Mesothelial cell of epicardium (in vitro differentiated cells): ENCODE measurements around the gene PSME2. TPM values are rescaled to one million over a fixed set of nuclear protein-coding genes. Genes with fewer than 3 reads are reported as not detected.

ENCODE experiments used
- DNase-seq, 2 experiments: peaks; one replicate each; pipeline ENCODE4 v3.0.0; 2021; ENCODE audit warnings: low spot score in 2 of 2; ENCODE audit not compliant: unreplicated experiment in 2 of 2
- H3K27ac Mint-ChIP-seq: 2 replicates; pipeline ENCODE4 v1.8.0; 2021; ENCODE audit warnings: mixed read lengths
- H3K27me3 Mint-ChIP-seq: 2 replicates; pipeline ENCODE4 v1.8.0; 2021; ENCODE audit warnings: low read depth, mixed read lengths
- H3K36me3 Mint-ChIP-seq: 2 replicates; pipeline ENCODE4 v1.8.0; 2021; ENCODE audit warnings: mixed read lengths
- H3K4me1 Mint-ChIP-seq: 2 replicates; pipeline ENCODE4 v1.8.0; 2021; ENCODE audit warnings: mixed read lengths
- H3K4me3 Mint-ChIP-seq: 2 replicates; pipeline ENCODE4 v1.8.0; 2021; ENCODE audit warnings: mild to moderate bottlenecking, moderate library complexity, mixed read lengths
- H3K9me3 Mint-ChIP-seq: 2 replicates; pipeline ENCODE4 v1.8.0; 2021; ENCODE audit warnings: mixed read lengths
- total RNA-seq: library from RNA; stranded (reverse); gene quantifications from 3 replicates; pipeline ENCODE4 v1.2.1, GENCODE V29; 2021
- TF ChIP-seq, protein P1 (sequence below): fragments of 200-600 bp; sonication (generic); IDR thresholded peaks from one replicate; pipeline ENCODE4 v1.5.0; 2021; ENCODE audit warnings: antibody characterized with exemption; ENCODE audit not compliant: unreplicated experiment

The PSME2 gene
- total RNA-seq, 1 donor from 2014 or later = 148 TPM

DNA sequence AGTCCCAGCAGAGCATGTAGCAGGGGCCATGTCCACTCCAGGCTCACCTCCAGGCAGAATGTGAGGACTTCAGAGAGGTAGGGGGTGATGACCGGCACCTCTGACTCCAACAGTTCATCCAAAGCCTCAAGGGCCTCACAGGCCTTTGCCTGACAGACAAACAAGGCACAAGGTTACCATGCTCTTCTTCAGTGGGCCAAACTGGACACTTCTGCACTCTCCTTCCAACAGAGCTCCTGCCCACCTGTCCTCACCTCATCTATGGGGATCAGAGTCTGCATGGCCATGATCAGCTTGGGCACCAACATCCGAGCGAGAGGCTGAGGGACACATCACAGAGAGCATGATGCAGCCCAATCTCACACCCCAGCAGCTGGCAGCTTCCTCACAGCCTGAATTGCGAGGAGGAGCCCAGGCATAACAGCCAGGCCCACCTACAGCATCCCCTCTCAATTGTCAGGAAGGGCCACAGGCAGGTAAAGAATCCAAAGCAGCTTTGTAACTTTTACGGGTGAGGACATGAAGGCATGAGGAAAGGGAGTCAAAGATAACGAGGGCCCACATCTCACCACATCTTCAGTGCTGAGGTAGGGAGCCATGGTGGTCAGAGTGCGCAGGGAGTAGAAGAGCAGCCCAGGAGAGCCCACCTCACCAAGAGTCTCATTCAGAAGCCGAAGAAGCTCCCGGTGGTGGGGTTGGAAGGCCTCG, 40.6 kb upstream of the PSME2 start:
- TF ChIP-seq, protein P1, sequence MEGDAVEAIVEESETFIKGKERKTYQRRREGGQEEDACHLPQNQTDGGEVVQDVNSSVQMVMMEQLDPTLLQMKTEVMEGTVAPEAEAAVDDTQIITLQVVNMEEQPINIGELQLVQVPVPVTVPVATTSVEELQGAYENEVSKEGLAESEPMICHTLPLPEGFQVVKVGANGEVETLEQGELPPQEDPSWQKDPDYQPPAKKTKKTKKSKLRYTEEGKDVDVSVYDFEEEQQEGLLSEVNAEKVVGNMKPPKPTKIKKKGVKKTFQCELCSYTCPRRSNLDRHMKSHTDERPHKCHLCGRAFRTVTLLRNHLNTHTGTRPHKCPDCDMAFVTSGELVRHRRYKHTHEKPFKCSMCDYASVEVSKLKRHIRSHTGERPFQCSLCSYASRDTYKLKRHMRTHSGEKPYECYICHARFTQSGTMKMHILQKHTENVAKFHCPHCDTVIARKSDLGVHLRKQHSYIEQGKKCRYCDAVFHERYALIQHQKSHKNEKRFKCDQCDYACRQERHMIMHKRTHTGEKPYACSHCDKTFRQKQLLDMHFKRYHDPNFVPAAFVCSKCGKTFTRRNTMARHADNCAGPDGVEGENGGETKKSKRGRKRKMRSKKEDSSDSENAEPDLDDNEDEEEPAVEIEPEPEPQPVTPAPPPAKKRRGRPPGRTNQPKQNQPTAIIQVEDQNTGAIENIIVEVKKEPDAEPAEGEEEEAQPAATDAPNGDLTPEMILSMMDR = no peak
- DNase-seq = no peak
- Mint-ChIP-seq H3K36me3 (peaks cover 13% of the 10 kb centered on the region), H3K9me3 (no peaks in the 10 kb centered on the region), H3K27ac (peak overlapping the region; percentile 73), H3K4me3 (peak overlapping the region; percentile 53), H3K27me3 (no peaks in the 10 kb centered on the region), H3K4me1 (peaks cover 17% of the 10 kb centered on the region)

DNA sequence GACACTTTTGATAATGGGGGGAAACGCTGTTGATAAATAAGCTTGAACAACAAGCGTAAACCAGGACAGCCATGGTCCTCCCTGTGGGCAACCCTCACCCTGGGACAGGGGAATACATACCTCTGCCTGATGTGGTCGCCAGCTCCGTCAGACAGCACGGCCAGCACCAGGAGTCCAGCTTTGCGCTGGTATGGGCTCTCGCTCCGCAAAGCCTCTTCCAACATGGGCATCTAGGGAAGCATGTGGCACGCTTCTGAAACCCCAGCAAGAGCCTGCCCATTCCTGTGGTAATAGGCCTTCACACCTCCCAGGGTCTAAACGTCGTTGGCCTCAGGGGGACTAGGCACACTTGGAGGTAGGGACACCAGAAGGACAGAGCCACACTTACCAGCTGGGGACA, 39.3 kb upstream of the PSME2 start:
- TF ChIP-seq, protein P1 = no peak
- Mint-ChIP-seq H3K36me3 (peaks cover 5% of the 10 kb centered on the region), H3K9me3 (no peaks in the 10 kb centered on the region), H3K27me3 (no peaks in the 10 kb centered on the region), H3K4me3 (no peak overlapping the region), H3K27ac (no peak overlapping the region), H3K4me1 (peaks cover 17% of the 10 kb centered on the region)
- DNase-seq = no peak

DNA sequence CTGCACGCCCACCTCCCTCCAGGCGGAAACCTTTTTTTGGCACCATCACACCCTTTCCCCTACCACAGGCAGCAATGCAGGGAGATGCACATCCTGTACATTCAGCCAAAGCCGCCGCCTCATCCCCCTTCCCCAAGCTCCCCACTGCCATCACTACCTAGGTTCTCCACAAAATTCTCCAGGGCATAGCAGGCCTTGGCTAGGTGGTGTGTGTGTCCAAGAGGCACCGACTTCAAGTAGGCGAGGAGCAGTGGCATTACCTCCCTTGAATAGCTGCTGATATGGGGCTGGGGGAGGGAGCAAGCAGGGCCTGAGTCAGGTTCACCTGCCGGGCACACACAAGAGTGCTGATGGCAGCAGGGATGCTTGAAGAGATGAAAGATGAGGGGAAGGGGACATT, 38.6 kb upstream of the PSME2 start:
- no peak for DNase-seq
- H3K9me3 Mint-ChIP-seq = no peaks in the 10 kb centered on the region
- TF ChIP-seq, protein P1 = no peak
- H3K27ac Mint-ChIP-seq = no peak overlapping the region
- no peak overlapping the region for H3K4me3 Mint-ChIP-seq
- H3K27me3 Mint-ChIP-seq = no peaks in the 10 kb centered on the region
- peaks cover 17% of the 10 kb centered on the region for H3K4me1 Mint-ChIP-seq
- H3K36me3 Mint-ChIP-seq = peaks cover 6% of the 10 kb centered on the region

DNA sequence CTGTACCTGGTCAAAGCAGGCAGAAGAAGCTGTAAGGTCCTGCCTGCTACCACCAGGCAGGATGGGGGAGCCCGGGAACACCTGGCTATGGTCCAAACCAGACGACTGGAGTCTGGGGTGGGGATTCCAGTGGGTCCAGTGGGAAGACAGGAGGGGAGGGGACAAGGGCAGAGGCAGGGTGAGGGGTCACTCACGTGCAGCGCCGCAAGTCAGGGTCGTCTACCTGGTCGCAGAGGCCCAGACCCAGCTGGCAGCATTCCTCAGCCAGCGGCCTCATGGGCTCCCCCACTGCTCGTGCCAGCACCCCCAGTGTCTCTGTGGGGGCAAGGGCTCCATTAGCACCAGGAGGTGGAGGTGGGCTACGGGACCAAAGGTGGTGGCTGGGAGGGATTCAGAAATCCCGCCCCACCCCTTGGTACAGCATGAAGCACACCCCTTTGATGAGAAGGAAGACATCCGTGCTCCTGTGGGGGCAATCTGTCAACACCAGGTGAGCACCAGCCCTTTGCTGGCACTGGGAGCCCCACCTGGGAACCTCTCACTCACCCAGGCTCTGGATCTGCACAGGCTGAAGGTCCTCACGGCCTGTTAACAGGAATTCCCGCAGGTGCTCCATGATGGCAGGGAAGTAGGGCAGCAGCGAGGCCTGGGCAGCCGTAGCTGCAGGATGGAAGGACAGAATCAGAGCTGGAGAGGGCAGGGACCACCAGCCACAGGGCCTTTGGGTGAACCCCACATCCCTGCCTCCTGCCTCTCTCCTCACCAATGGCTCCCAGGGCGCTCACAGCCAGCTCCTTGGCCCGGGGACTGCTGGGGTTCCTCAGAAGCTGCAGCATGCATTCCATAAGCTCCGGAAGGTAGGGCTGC, 37.9 kb upstream of the PSME2 start:
- no peak overlapping the region for H3K27ac Mint-ChIP-seq
- no peaks in the 10 kb centered on the region for H3K9me3 Mint-ChIP-seq
- TF ChIP-seq, protein P1 = no peak
- no peak overlapping the region for H3K4me3 Mint-ChIP-seq
- H3K4me1 Mint-ChIP-seq = peaks cover 19% of the 10 kb centered on the region
- H3K36me3 Mint-ChIP-seq = peaks cover 10% of the 10 kb centered on the region
- DNase-seq = no peak
- H3K27me3 Mint-ChIP-seq = no peaks in the 10 kb centered on the region

DNA sequence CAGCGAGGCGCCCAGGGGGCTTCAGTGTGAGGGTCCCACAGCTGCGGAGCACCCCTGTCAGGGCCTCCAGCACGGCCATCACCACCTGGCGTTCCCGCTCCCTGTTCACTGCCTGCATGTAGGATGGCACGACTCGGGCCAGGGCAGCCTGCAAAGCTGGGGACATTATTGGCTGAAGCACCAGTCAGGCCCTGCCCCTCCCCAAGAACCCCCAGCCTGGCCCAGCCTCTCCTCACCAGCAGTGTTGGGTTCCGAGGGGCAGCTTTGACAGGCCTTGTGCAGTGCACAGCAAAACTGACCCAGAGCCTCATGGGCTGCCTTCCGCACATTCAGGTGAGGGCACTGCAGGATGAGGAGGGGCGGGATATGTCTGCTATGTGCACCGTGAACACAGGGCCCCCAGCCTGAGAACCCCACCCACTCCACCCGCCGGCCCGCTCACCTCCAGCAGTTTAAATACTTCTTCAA, 36.6 kb upstream of the PSME2 start:
- peak overlapping the region; percentile 73 for H3K27ac Mint-ChIP-seq
- H3K36me3 Mint-ChIP-seq = peaks cover 14% of the 10 kb centered on the region
- no peaks in the 10 kb centered on the region for H3K27me3 Mint-ChIP-seq
- TF ChIP-seq, protein P1 = no peak
- DNase-seq = no peak
- H3K4me3 Mint-ChIP-seq = no peak overlapping the region
- H3K4me1 Mint-ChIP-seq = peaks cover 16% of the 10 kb centered on the region
- H3K9me3 Mint-ChIP-seq = no peaks in the 10 kb centered on the region
